Keratinocyte (primary cell): Measurements from ENCODE around the gene POLR3G.

Experiments
- EZH2 ChIP-seq: IDR thresholded peaks from one replicate; pipeline ENCODE4 v1.6.1; 2012; ENCODE audit warnings: inconsistent platforms, mild to moderate bottlenecking, low read length, moderate library complexity
- TF ChIP-seq, protein P1 (sequence below), 3 experiments: IDR thresholded peaks in 1 of 3; conservative IDR thresholded peaks in 1 of 3; optimal IDR thresholded peaks in 1 of 3; 2 replicates in 2 of 3; 3 replicates in 1 of 3; pipeline versions ENCODE3 to v1.5.1; 2011; ENCODE audit warnings: low read length in 3 of 3, mild to moderate bottlenecking in 3 of 3, moderate library complexity in 2 of 3, control low read depth in 1 of 3, inconsistent platforms in 1 of 3; ENCODE audit not compliant: insufficient read depth in 2 of 3; ENCODE audit errors: extremely low read depth in 1 of 3

DNA sequence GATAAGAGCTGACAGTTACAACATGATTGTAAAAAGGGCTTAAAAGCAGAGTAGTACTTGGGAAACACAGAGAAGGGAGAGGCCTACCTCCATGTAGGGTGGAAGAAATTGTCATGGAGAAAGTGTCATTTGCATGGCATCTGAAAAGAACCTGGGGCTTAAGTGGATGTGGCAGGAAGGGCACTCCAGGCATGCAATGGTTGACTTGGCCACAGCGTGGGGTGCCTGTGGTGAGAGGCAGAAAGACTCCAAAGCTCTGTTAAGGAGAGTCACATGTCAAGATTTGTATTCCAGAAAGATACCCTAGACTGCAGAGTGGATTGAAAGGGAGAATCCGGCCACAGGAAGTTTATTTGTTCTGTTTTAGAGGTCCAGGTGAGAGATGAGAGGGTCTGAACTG, 2.4 kb downstream of the POLR3G start:
- TF ChIP-seq, protein P1, sequence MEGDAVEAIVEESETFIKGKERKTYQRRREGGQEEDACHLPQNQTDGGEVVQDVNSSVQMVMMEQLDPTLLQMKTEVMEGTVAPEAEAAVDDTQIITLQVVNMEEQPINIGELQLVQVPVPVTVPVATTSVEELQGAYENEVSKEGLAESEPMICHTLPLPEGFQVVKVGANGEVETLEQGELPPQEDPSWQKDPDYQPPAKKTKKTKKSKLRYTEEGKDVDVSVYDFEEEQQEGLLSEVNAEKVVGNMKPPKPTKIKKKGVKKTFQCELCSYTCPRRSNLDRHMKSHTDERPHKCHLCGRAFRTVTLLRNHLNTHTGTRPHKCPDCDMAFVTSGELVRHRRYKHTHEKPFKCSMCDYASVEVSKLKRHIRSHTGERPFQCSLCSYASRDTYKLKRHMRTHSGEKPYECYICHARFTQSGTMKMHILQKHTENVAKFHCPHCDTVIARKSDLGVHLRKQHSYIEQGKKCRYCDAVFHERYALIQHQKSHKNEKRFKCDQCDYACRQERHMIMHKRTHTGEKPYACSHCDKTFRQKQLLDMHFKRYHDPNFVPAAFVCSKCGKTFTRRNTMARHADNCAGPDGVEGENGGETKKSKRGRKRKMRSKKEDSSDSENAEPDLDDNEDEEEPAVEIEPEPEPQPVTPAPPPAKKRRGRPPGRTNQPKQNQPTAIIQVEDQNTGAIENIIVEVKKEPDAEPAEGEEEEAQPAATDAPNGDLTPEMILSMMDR (optimal IDR thresholded peaks at IDR 0.05 in 1 of 3, IDR thresholded peaks at IDR 0.05 in 1 of 3, conservative IDR thresholded peaks at IDR 0.05 in 1 of 3; ENCODE audit: extremely low read depth in 1 of 3, insufficient read depth in 2 of 3, low read length in 3 of 3), result no peak
- no peak for TF ChIP-seq EZH2
